Germinal center (tissue), 1 donor: ENCODE results near the gene ENPP3.

ENCODE experiments used
- DNase-seq: peaks from one replicate; pipeline ENCODE4 v3.0.0; 2012; ENCODE audit warnings: mixed read lengths, low spot score

Gene ENPP3

GRCh38 chr6:131642987-131643611 is 6.0 kb downstream of the ENPP3 start:
- DNase-seq = no peak

GRCh38 chr6:131643855-131644460 is 6.9 kb downstream of the ENPP3 start:
- no peak for DNase-seq

- no peak for DNase-seq
Observed at GRCh38 chr6:131644921-131645320, 7.8 kb downstream of the ENPP3 start.

- no peak for DNase-seq
Observed at GRCh38 chr6:131645846-131646245, 8.7 kb downstream of the ENPP3 start.

- no peak for DNase-seq
Observed at GRCh38 chr6:131646249-131646670, 9.2 kb downstream of the ENPP3 start.

- DNase-seq = no peak
Observed at GRCh38 chr6:131651782-131652181, 14.7 kb downstream of the ENPP3 start.

- DNase-seq = no peak
Observed at GRCh38 chr6:131652472-131652871, 15.4 kb downstream of the ENPP3 start.

- no peak for DNase-seq
Observed at GRCh38 chr6:131654326-131654725, 17.2 kb downstream of the ENPP3 start.

GRCh38 chr6:131655387-131655786 is 18.3 kb downstream of the ENPP3 start:
- DNase-seq = no peak

GRCh38 chr6:131655951-131656350 is 18.8 kb downstream of the ENPP3 start:
- DNase-seq = no peak

- DNase-seq = no peak
Observed at GRCh38 chr6:131656667-131657066, 19.6 kb downstream of the ENPP3 start.

- DNase-seq = no peak
Observed at GRCh38 chr6:131657222-131657621, 20.1 kb downstream of the ENPP3 start.

- no peak for DNase-seq
Observed at GRCh38 chr6:131657630-131658111, 20.6 kb downstream of the ENPP3 start.

- no peak for DNase-seq
Observed at GRCh38 chr6:131658287-131658686, 21.2 kb downstream of the ENPP3 start.

- DNase-seq = no peak
Observed at GRCh38 chr6:131660195-131660594, 23.1 kb downstream of the ENPP3 start.

GRCh38 chr6:131663578-131664165 is 26.6 kb downstream of the ENPP3 start:
- DNase-seq = no peak

- no peak for DNase-seq
Observed at GRCh38 chr6:131669891-131670290, 32.8 kb downstream of the ENPP3 start.

GRCh38 chr6:131673184-131673583 is 36.1 kb downstream of the ENPP3 start:
- no peak for DNase-seq

GRCh38 chr6:131678442-131678841 is 41.3 kb downstream of the ENPP3 start:
- DNase-seq = no peak

GRCh38 chr6:131680868-131681267 is 43.8 kb downstream of the ENPP3 start:
- DNase-seq = no peak

- no peak for DNase-seq
Observed at GRCh38 chr6:131681585-131681984, 44.5 kb downstream of the ENPP3 start.

GRCh38 chr6:131682442-131682841 is 45.3 kb downstream of the ENPP3 start:
- DNase-seq = no peak

- DNase-seq = peak; percentile 57
Observed at GRCh38 chr6:131683479-131683878, 46.4 kb downstream of the ENPP3 start.
